ENCODE results near the gene ISG15.

ISG15 gene

GRCh38 chr1:1031659-1032235 is 18.4 kb downstream of the ISG15 start:
- DNase-seq (ENCODE audit: low read depth) = no peak
- no peak overlapping the region for H3K4me3 ChIP-seq (replicated peaks; ENCODE audit: low read depth, low read length)
- TF ChIP-seq, protein P1, sequence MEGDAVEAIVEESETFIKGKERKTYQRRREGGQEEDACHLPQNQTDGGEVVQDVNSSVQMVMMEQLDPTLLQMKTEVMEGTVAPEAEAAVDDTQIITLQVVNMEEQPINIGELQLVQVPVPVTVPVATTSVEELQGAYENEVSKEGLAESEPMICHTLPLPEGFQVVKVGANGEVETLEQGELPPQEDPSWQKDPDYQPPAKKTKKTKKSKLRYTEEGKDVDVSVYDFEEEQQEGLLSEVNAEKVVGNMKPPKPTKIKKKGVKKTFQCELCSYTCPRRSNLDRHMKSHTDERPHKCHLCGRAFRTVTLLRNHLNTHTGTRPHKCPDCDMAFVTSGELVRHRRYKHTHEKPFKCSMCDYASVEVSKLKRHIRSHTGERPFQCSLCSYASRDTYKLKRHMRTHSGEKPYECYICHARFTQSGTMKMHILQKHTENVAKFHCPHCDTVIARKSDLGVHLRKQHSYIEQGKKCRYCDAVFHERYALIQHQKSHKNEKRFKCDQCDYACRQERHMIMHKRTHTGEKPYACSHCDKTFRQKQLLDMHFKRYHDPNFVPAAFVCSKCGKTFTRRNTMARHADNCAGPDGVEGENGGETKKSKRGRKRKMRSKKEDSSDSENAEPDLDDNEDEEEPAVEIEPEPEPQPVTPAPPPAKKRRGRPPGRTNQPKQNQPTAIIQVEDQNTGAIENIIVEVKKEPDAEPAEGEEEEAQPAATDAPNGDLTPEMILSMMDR (IDR thresholded peaks at IDR 0.05; ENCODE audit: low read length, missing control alignments) = no peak

DNA sequence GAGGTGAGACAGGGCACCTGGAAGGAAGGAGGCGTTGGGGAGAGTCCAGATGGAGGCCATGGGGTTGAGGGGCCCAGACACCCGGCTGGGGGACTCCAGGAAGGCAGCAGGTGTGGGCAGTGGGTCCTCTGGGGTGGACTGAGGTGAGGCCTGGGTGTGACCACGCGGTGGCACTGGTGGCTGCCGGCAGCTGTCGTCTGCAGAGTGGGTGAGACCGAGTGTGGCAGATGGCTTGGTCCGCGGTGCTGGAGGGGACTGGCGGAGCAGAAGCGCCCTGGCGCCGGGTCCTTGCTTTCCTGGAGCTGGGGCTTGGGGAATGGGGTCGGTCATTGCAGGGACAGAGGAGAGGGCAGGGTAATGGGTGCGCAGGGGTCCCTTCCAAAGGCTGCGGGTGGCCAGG is 19.1 kb downstream of the ISG15 start:
- DNase-seq (ENCODE audit: low read depth) = no peak
- TF ChIP-seq, protein P1 (IDR thresholded peaks at IDR 0.05; ENCODE audit: low read length, missing control alignments) = no peak

GRCh38 chr1:1033009-1033587 is 19.8 kb downstream of the ISG15 start:
- DNase-seq (ENCODE audit: low read depth) = peak; percentile 72
- TF ChIP-seq, protein P1 (IDR thresholded peaks at IDR 0.05; ENCODE audit: low read length, missing control alignments) = peak; percentile 49
- H3K4me3 ChIP-seq (replicated peaks; ENCODE audit: low read depth, low read length) = peak overlapping the region; percentile 40

More for the DNA sequence above, 19.1 kb downstream of the ISG15 start:
- H3K4me3 ChIP-seq (replicated peaks; ENCODE audit: low read depth, low read length) = no peak overlapping the region

DNA sequence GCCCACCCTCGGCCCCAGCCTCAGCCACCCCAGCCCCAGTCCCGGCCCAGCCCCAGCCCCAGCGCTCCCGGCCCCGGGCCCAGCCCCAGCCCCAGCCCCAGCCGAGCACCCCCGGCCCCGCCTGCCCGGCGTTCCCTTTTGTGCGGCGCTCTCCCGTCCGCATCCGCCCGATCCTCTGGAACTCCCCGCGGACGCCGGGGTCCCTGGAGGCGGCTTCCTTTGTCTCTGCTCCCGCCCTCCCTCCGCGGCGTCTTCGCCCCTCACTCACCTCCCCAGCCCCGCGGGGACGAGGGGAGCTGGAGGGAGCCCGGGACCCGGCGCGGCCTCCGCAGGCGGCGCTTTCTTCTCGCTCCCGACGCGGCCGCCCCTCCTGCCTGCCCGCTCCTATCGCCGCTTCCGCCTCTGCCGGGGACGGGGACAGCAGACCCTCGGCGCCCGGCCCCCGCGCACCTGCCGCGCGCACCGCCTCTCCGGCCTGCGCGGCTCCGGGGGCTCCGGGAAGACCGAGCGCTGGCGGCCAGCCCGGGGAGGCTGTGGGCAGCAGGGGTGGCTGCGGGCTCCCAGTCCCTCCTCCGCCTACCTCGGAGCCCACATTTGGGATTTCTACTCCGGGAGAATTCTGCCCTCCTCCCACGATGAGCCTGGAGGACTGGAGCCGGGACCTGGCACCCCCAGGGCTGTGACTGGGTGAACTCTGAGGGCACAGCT is 20.6 kb downstream of the ISG15 start:
- DNase-seq (ENCODE audit: low read depth) = no peak
- peak overlapping the region; percentile 10 for H3K4me3 ChIP-seq (replicated peaks; ENCODE audit: low read depth, low read length)
- TF ChIP-seq, protein P1 (IDR thresholded peaks at IDR 0.05; ENCODE audit: low read length, missing control alignments) = no peak

- H3K4me3 ChIP-seq (replicated peaks; ENCODE audit: low read depth, low read length) = no peak overlapping the region
- TF ChIP-seq, protein P1 (IDR thresholded peaks at IDR 0.05; ENCODE audit: low read length, missing control alignments) = no peak
- DNase-seq (ENCODE audit: low read depth) = no peak
These were observed 21.1 kb downstream of the ISG15 start for GRCh38 chr1:1034439-1034781.

GRCh38 chr1:1035291-1035943 is 22.1 kb downstream of the ISG15 start:
- no peak overlapping the region for H3K4me3 ChIP-seq (replicated peaks; ENCODE audit: low read depth, low read length)
- DNase-seq (ENCODE audit: low read depth) = no peak
- TF ChIP-seq, protein P1 (IDR thresholded peaks at IDR 0.05; ENCODE audit: low read length, missing control alignments) = no peak

Measured in fibroblast of pulmonary artery (primary cell).